HS-5 (cell line): Measurements from ENCODE around the gene CRADD.

Experiments
- DNase-seq: peaks from one replicate; pipeline ENCODE4 v3.0.0-alpha.2; 2012; ENCODE audit warnings: low read depth

Gene CRADD

DNA sequence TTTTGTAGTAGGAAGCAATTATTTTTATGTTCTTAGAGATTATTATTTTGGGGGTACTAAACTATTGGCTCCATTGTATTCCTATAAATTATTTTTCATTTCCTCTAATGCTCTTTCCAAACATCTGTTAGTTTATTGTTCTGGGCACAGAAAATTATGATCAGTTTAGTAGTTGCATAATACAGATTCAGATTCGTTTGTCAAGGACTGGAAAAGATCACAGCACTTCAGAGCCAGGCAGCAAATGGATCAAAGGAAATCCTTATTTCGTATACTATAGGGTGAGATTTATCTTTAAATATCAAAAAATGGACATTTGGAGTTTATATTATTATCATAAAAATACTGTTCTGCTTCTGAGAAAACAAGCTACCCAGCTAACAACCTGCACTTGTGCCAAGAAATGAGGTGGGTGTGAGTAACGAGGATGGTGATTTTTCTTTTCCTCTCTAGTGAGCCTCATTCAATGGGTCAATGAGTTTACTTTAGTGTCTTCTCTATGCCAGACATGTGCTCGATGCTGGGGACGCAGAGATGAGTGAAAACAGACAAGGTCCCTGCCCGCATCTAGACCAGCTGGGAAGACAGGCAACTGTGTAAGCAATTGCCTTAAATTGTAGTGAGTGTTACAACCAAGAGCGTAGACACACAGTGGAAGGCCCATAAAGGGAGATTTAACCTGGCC, 262.6 kb downstream of the CRADD start:
- DNase-seq: no peak

DNA sequence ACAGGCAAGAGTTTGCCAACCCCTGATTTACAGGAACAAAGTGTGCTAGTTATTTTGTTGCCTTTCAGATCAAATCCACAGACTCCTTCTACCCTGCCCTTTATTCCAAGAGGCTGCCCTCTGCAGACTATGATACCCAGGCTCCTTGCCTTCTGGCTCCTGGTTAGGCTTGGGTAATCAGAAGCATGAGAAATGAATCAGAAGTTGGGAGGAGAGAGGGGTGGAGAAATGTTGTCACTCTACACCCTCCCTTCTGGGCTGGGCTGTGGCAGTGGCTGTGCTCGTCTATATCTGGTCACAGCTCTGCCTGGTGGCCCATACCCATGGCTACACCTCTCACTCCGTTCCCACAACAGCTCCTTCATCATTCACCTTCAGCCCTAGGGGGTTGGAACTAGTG, 266.6 kb downstream of the CRADD start:
- DNase-seq: no peak

DNA sequence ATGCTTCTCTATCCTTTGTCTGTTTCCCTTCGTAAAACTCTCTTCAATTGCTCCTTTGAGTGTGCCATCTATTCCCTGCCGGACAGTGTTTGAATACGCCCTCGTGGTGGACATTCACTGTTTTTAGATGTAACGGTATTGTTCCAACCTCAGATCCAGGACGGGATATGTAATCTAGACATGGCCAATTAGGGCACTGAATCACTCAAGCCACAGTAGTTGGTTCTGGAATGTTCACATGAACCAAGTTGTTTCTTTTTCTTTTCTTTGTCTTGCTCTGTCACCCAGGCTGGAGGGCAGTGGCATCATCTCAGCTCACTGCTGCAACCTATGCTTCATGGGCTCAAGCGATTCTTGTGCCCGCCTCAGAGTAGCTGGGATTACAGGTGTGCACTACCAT, 267.0 kb downstream of the CRADD start:
- no peak for DNase-seq
